ENCODE results near the gene SACM1L.

DNA sequence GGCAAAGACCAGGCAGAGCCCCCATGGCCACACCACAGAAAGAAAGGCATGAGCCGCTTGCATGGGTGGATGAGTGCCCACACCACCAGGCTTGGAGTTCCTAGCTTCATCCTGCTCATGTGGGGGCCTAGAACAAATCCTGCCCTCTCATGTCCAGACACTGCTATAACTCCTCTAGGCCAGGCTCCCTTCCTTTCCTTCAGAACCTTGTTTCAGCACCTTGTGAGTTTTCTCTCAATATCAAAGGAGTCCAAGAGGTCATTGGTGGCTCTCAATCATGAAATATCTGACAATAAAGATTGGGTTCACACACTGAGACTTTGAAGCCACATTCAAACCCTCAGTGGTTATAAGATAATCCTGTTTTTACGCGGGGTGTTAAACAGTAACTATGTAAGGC is 94.5 kb downstream of the SACM1L start:
- TF ChIP-seq CTCF (IDR thresholded peaks at IDR 0.05) (no peak), POLR2AphosphoS5 (IDR thresholded peaks at IDR 0.05) (no peak)
